ENCODE results near the gene APCDD1L.
A peak's percentile ranks its signal among the peaks of the same experiment; 100 is the strongest.
"Not testable (repeated sequence)": the region's sequence is repeated elsewhere in the genome, so short reads cannot be mapped to it uniquely, and the experiment has no call there.

The APCDD1L gene

DNA sequence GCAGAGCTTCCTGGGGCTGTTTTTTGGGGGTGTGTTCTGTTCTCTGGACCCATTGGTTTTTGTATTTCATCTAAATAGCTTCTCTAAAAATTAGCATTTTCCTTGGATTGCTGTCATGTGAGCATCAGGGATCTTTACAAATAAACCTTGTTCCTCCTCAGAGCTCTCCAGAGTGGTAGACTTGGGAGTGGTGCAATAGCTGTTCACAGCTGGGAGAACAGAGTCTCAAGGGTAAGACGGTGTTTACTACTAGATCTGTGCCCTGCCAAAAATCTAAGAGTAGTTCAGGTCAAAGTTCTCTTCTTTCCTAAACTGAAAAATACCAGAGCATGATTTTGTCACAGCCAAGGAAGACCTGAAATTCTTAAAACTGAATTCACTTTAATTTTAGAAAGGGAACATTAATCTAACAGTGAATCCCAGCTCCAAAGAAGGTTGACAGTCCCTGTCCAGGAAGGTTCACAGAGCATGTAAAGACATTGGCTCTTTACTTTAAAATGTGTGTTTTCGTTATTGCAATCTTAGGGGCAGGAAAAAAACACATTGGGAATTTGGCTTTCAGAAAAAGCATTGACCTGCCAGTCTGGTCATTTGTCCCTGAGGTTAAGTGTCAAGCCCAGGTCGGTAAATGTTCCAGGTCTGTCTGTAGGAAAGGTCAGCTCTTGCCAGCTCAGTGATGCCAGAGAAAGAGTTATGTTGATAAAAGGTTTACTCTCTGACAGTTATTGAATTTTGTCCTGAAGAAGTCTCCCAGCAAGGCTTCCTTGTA is 82.8 kb downstream of the APCDD1L start:
- no peak for TF ChIP-seq POLR2A (IDR thresholded peaks at IDR 0.05; ENCODE audit: low read depth, low read length)
- DNase-seq (ENCODE audit: insufficient read length, low spot score) = no peak
- FAIRE-seq = no peak

GRCh38 chr20:58431134-58431533 is 84.1 kb downstream of the APCDD1L start:
- DNase-seq (ENCODE audit: insufficient read length, low spot score) = no peak
- no peak for TF ChIP-seq POLR2A (IDR thresholded peaks at IDR 0.05; ENCODE audit: low read depth, low read length)
- no peak for FAIRE-seq

- FAIRE-seq (no peak), DNase-seq (ENCODE audit: insufficient read length, low spot score) (no peak)
- TF ChIP-seq POLR2A (IDR thresholded peaks at IDR 0.05; ENCODE audit: low read depth, low read length) = no peak
These were observed 85.9 kb downstream of the APCDD1L start for GRCh38 chr20:58429303-58429702.

GRCh38 chr20:58428364-58428763 is 86.8 kb downstream of the APCDD1L start:
- TF ChIP-seq POLR2A (IDR thresholded peaks at IDR 0.05; ENCODE audit: low read depth, low read length) = no peak
- FAIRE-seq = no peak
- no peak for DNase-seq (ENCODE audit: insufficient read length, low spot score)

DNA sequence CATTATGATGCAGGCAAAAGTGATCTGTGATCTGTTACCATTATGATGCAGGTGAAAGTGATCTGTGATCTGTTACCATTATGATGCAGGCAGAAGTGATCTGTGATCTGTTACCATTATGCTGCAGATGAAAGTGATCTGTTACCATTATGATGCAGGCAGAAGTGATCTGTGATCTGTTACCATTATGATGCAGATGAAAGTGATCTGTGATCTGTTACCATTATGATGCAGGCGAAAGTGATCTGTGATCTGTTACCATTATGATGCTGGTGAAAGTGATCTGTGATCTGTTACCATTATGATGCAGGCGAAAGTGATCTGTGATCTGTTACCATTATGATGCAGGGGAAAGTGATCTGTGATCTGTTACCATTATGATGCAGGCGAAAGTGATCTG is 87.6 kb downstream of the APCDD1L start:
- not testable (repeated sequence) for FAIRE-seq; DNase-seq (ENCODE audit: insufficient read length, low spot score)

GRCh38 chr20:58424218-58424969 is 90.8 kb downstream of the APCDD1L start:
- DNase-seq (ENCODE audit: insufficient read length, low spot score) = no peak
- TF ChIP-seq POLR2A (IDR thresholded peaks at IDR 0.05; ENCODE audit: low read depth, low read length) = no peak
- no peak for FAIRE-seq

DNA sequence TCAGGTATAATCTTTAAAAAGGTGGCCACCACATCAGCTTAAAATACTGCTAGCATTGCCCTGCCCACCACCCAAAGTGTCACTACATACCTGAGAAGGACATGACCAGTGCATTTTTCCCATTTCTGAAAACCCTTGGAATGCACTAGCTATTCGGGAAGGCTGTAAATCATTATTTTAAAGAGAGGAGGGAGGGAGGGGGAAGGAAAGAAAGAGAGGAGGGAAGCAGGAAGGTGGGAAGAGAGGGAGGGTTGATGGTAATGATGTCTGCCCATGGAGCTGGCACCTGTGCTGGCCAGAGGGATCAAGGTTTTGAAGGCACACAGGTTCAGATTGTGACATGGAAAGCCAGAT is 93.7 kb downstream of the APCDD1L start:
- no peak for TF ChIP-seq POLR2A (IDR thresholded peaks at IDR 0.05; ENCODE audit: low read depth, low read length)
- FAIRE-seq = no peak
- no peak for DNase-seq (ENCODE audit: insufficient read length, low spot score)

DNA sequence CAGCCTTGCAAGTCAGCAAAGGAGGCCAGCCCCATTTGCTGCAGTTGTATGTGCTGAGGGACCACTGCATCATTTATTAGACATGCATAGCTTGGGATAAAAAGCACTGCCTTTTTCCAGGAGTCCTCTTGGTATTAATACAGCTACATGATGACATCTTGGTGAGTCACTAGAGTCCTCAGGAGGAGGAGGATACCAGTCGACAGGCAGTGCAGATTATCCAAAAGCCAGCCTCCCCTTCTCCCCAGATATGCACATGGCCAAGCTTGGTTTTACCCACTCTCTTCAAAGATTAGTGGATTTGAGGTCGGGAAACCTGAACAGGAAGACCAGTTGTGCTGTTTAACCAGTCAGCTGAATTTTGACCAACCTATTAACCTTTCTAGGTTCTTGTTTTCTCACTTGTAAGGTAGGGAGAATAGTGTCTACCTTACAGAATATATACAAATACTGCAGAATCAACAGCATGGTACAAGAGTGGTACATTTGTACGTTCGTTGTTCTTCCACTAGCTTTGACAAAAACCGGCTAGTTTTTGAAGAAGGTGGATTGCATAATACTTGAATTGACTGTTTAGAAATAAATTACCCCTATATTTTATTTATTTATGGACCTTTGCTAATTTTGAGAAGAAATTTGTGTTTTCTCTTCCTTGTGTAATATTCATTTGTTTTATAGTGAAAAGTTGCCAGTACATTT is 94.3 kb downstream of the APCDD1L start:
- FAIRE-seq = peak; percentile 84
- DNase-seq (ENCODE audit: insufficient read length, low spot score) = peak; percentile 67
- TF ChIP-seq POLR2A (IDR thresholded peaks at IDR 0.05; ENCODE audit: low read depth, low read length) = no peak

GRCh38 chr20:58418949-58419748 is 96.0 kb downstream of the APCDD1L start:
- DNase-seq (ENCODE audit: insufficient read length, low spot score) (no peak), FAIRE-seq (no peak)
- TF ChIP-seq POLR2A (IDR thresholded peaks at IDR 0.05; ENCODE audit: low read depth, low read length) = no peak

- no peak for TF ChIP-seq POLR2A (IDR thresholded peaks at IDR 0.05; ENCODE audit: low read depth, low read length)
- DNase-seq (ENCODE audit: insufficient read length, low spot score) (no peak), FAIRE-seq (no peak)
These were observed 97.8 kb downstream of the APCDD1L start for GRCh38 chr20:58417438-58417837.

GRCh38 chr20:58416835-58417234 is 98.4 kb downstream of the APCDD1L start:
- FAIRE-seq (no peak), DNase-seq (ENCODE audit: insufficient read length, low spot score) (no peak)
- TF ChIP-seq POLR2A (IDR thresholded peaks at IDR 0.05; ENCODE audit: low read depth, low read length) = no peak

DNA sequence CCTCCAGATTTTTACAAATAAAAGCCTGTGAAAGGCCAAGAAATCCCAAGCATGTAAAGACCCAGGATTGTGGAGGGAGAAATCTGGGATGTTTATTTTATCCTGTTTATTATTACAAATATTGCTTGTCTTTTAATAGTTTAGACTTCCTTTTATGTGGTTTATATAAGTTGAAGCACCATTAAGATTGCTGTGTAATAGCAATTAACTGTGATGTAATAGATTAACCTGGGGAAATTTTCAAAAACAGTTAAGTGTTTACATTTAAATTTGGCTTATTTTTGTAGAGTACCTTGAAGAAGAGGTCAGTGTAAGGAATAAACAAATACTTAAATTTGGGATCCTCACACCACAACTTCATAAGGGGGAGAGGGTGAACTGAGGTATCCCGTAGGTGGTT is 99.1 kb downstream of the APCDD1L start:
- FAIRE-seq (no peak), DNase-seq (ENCODE audit: insufficient read length, low spot score) (no peak)
- no peak for TF ChIP-seq POLR2A (IDR thresholded peaks at IDR 0.05; ENCODE audit: low read depth, low read length)

- FAIRE-seq = not testable (repeated sequence)
These were observed 100.4 kb downstream of the APCDD1L start for GRCh38 chr20:58414786-58415185.

DNA sequence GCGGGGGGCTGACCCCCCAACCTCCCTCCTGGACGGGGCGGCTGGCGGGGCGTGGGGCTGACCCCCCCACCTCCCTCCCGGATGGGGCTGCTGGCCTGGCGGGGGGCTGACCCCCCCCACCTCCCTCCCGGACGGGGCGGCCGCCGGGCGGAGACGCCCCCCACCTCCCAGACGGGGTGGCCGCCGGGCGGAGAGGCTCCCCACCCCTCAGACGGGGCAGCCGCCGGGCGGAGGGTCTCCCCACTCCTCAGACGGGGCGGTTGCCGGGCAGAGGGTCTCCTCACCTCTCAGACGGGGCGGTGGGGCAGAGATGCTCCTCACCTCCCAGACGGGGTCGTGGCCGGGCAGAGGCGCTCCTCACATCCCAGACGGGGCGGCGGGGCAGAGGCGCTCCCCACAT is 101.0 kb downstream of the APCDD1L start:
- not testable (repeated sequence) for FAIRE-seq; DNase-seq (ENCODE audit: insufficient read length, low spot score)

More at GRCh38 chr20:58414786-58415185, 100.4 kb downstream of the APCDD1L start:
- not testable (repeated sequence) for DNase-seq (ENCODE audit: insufficient read length, low spot score)

Measured in H54 (cell line).